IMR-90 (cell line): ENCODE measurements around the gene FTO. TPM values are rescaled to one million over a fixed set of nuclear protein-coding genes. Genes with fewer than 3 reads are reported as not detected.

Source experiments
- ATAC-seq: fragments of 200-7000 bp; cut with Tn5 transposase; 2 replicates; pipeline ENCODE4 v1.9.1; 2020; ENCODE audit warnings: low read depth, mild to moderate bottlenecking, moderate library complexity
- BruUV-seq: library from RNA; stranded (reverse); fragments of 400-500 nt; replicated peaks from 2 replicates; lab custom pipeline; 2021; lab: Mats Ljungman, UMichigan
- CTCF ChIA-PET: fragments of 300-600 bp; formaldehyde crosslinking; extraction: SDS; loops from one replicate; lab custom pipeline; 2021; ENCODE audit warnings: antibody characterized with exemption; lab: Yijun Ruan, JAX
- POLR2A ChIA-PET: fragments of 300-600 bp; sonication (Branson Sonifier 250); formaldehyde crosslinking; loops from one replicate; lab custom pipeline; 2022; ENCODE audit warnings: antibody characterized with exemption; ENCODE audit not compliant: unreplicated experiment; lab: Charles Lee
- DNase-seq: peaks from one replicate; pipeline ENCODE4 v3.0.0; 2013
- H2AFZ ChIP-seq: replicated peaks from 2 replicates; pipeline ENCODE3; 2013; ENCODE audit warnings: low read length, mild to moderate bottlenecking; ENCODE audit not compliant: poor library complexity
- H2AK5ac ChIP-seq: 2 replicates; pipeline ENCODE4 v1.6.1; 2013; ENCODE audit warnings: low read depth, low read length, inconsistent platforms
- H2AK9ac ChIP-seq: replicated peaks from 2 replicates; pipeline ENCODE3; 2013; ENCODE audit warnings: mild to moderate bottlenecking, low read depth, low read length, moderate library complexity; ENCODE audit not compliant: poor library complexity
- H2BK120ac ChIP-seq: 2 replicates; pipeline ENCODE4 v1.6.1; 2013; ENCODE audit warnings: low read depth, low read length, inconsistent platforms
- H2BK15ac ChIP-seq: 3 replicates; pipeline ENCODE4 v1.6.1; 2013; ENCODE audit warnings: low read depth, low read length, inconsistent platforms
- H2BK20ac ChIP-seq: 2 replicates; pipeline ENCODE4 v1.6.1; 2013; ENCODE audit warnings: low read depth, mild to moderate bottlenecking, inconsistent platforms, low read length, moderate library complexity
- H2BK5ac ChIP-seq: 2 replicates; pipeline ENCODE4 v1.6.1; 2013; ENCODE audit warnings: mild to moderate bottlenecking, low read depth, low read length, inconsistent platforms; ENCODE audit not compliant: poor library complexity, severe bottlenecking
- H3K14ac ChIP-seq: replicated peaks from 2 replicates; pipeline ENCODE4 v1.6.1; 2013; ENCODE audit warnings: low read depth, low read length, inconsistent platforms
- H3K18ac ChIP-seq: 2 replicates; pipeline ENCODE4 v1.6.1; 2013; ENCODE audit warnings: low read depth, low read length, control low read depth
- H3K23ac ChIP-seq: 2 replicates; pipeline ENCODE4 v1.6.1; 2013; ENCODE audit warnings: low read depth, low read length, inconsistent platforms
- H3K27ac ChIP-seq: 2 replicates; pipeline ENCODE4 v1.5.1; 2013; ENCODE audit warnings: mild to moderate bottlenecking, control low read depth, low read length; ENCODE audit not compliant: insufficient read depth
- H3K27me3 ChIP-seq: 2 replicates; pipeline ENCODE4 v1.6.1; 2013; ENCODE audit warnings: low read length; ENCODE audit not compliant: control insufficient read depth, insufficient read depth
- H3K36me3 ChIP-seq: 2 replicates; pipeline ENCODE4 v1.6.1; 2013; ENCODE audit warnings: low read length, mixed read lengths; ENCODE audit not compliant: control insufficient read depth, insufficient read depth
- H3K4ac ChIP-seq: 2 replicates; pipeline ENCODE4 v1.6.1; 2013; ENCODE audit warnings: low read depth, low read length, inconsistent platforms
- H3K4me1 ChIP-seq: 2 replicates; pipeline ENCODE4 v1.6.1; 2013; ENCODE audit warnings: low read length, mixed read lengths; ENCODE audit not compliant: control insufficient read depth, insufficient read depth
- H3K4me2 ChIP-seq: 2 replicates; pipeline ENCODE4 v1.6.1; 2013; ENCODE audit warnings: low read depth, mild to moderate bottlenecking, control low read depth, low read length, moderate library complexity
- H3K4me3 ChIP-seq: 2 replicates; pipeline ENCODE4 v1.5.1; 2013; ENCODE audit warnings: low read depth, mild to moderate bottlenecking, control low read depth, low read length, moderate library complexity; ENCODE audit not compliant: insufficient read depth
- H3K56ac ChIP-seq: 2 replicates; pipeline ENCODE4 v1.6.1; 2013; ENCODE audit warnings: low read length, inconsistent platforms; ENCODE audit not compliant: insufficient read depth; ENCODE audit errors: extremely low read depth
- H3K79me1 ChIP-seq, 2 experiments: 2 replicates each; pipeline ENCODE4 v1.6.1; 2013; ENCODE audit warnings: low read length in 2 of 2, inconsistent platforms in 1 of 2, low read depth in 1 of 2
- H3K9ac ChIP-seq: 2 replicates; pipeline ENCODE4 v1.6.1; 2013; ENCODE audit warnings: low read depth, low read length, control low read depth
- H3K9me1 ChIP-seq: 2 replicates; pipeline ENCODE4 v1.6.1; 2013; ENCODE audit warnings: low read length, inconsistent platforms; ENCODE audit not compliant: insufficient read depth
- H3K9me3 ChIP-seq: 2 replicates; pipeline ENCODE4 v1.6.1; 2013; ENCODE audit warnings: low read length; ENCODE audit not compliant: control insufficient read depth, insufficient read depth
- H4K20me1 ChIP-seq: 2 replicates; pipeline ENCODE4 v1.6.1; 2013; ENCODE audit warnings: low read length, inconsistent platforms; ENCODE audit not compliant: insufficient read depth
- H4K5ac ChIP-seq: 2 replicates; pipeline ENCODE4 v1.6.1; 2013; ENCODE audit warnings: mild to moderate bottlenecking, low read depth, low read length, control low read depth
- H4K8ac ChIP-seq, 2 experiments: 2 replicates each; pipeline ENCODE4 v1.6.1; 2013; ENCODE audit warnings: low read depth in 2 of 2, low read length in 2 of 2, control low read depth in 1 of 2, inconsistent platforms in 1 of 2
- H4K91ac ChIP-seq: 2 replicates; pipeline ENCODE4 v1.6.1; 2013; ENCODE audit warnings: low read depth, low read length, inconsistent platforms; ENCODE audit not compliant: insufficient read depth
- BHLHE40 ChIP-seq: fragments of 150-350 bp; IDR thresholded peaks from 2 replicates; pipeline ENCODE4 v1.6.1; 2016; ENCODE audit warnings: mild to moderate bottlenecking, low read depth, low read length
- CEBPB ChIP-seq: IDR thresholded peaks from 2 replicates; pipeline ENCODE4 v1.6.1; 2012; ENCODE audit warnings: low read depth, low read length, improper control_type of control experiment
- FOS ChIP-seq: fragments of 150-350 bp; IDR thresholded peaks from 2 replicates; pipeline ENCODE4 v1.6.1; 2016; ENCODE audit warnings: low read depth, low read length
- MAFK ChIP-seq: IDR thresholded peaks from 2 replicates; pipeline ENCODE4 v1.6.1; 2012; ENCODE audit warnings: low read depth, low read length, improper control_type of control experiment
- MAZ ChIP-seq: IDR thresholded peaks from 2 replicates; pipeline ENCODE4 v1.6.1; 2012; ENCODE audit warnings: low read depth, mild to moderate bottlenecking, low read length, improper control_type of control experiment, moderate library complexity, borderline replicate concordance
- MXI1 ChIP-seq: IDR thresholded peaks from 2 replicates; pipeline ENCODE4 v1.6.1; 2012; ENCODE audit warnings: low read depth, mild to moderate bottlenecking, low read length, moderate library complexity, borderline replicate concordance
- NFE2L2 ChIP-seq: fragments of 150-350 bp; IDR thresholded peaks from 2 replicates; pipeline ENCODE4 v1.6.1; 2016; ENCODE audit warnings: low read depth, mild to moderate bottlenecking, low read length
- POLR2A ChIP-seq: IDR thresholded peaks from 2 replicates; pipeline ENCODE4 v1.6.1; 2012; ENCODE audit warnings: mild to moderate bottlenecking, low read depth, low read length
- RAD21 ChIP-seq: IDR thresholded peaks from 2 replicates; pipeline ENCODE4 v1.6.1; 2012; ENCODE audit warnings: low read length, improper control_type of control experiment
- RCOR1 ChIP-seq: IDR thresholded peaks from 2 replicates; pipeline ENCODE4 v1.6.1; 2012; ENCODE audit warnings: mild to moderate bottlenecking, low read length, improper control_type of control experiment; ENCODE audit not compliant: insufficient replicate concordance
- RFX5 ChIP-seq: IDR thresholded peaks from 2 replicates; pipeline ENCODE4 v1.8.0; 2012; ENCODE audit warnings: low read depth, mild to moderate bottlenecking, low read length, moderate library complexity
- SMC3 ChIP-seq: fragments of 150-350 bp; IDR thresholded peaks from 2 replicates; pipeline ENCODE4 v1.6.1; 2016; ENCODE audit warnings: low read depth, mild to moderate bottlenecking, antibody characterized with exemption, low read length, moderate library complexity
- WGBS, 2 experiments: methylation state at CpG; one replicate each; pipeline versions ENCODE4 v1.1.5 to v1.1.7; 2013; ENCODE audit warnings: missing lambda C conversion rate in 2 of 2; ENCODE audit not compliant: insufficient read length in 1 of 2; ENCODE audit errors: extremely low coverage in 2 of 2; 5-methylcytosine and 5-hydroxymethylcytosine counted together
- dilution Hi-C: fragments of 300-500 bp; cut with HindIII; formaldehyde crosslinking; loops from one replicate; pipeline ENCODE4 v1.14.3; 2018; ENCODE audit warnings: low sequenced_read_pairs; ENCODE audit not compliant: unreplicated experiment
- in situ Hi-C: fragments of 300-500 bp; cut with MboI; formaldehyde crosslinking; loops from 3 replicates; pipeline ENCODE4 v1.14.3; 2019; ENCODE audit warnings: low sequenced_read_pairs, inconsistent platforms, mixed read lengths
- intact Hi-C: fragments of 100-400 bp; cut with micrococcal nuclease; formaldehyde crosslinking; loops from 2 replicates; pipeline ENCODE4 v1.10.0; 2022
- polyA plus RNA-seq, 3 experiments: library from polyadenylated mRNA; depleted of rRNA; stranded (reverse); fragments of >200 nt; gene quantifications; 2 replicates each; pipeline ENCODE4 v1.2.3, GENCODE V29; 2012; ENCODE audit warnings: low replicate concordance in 1 of 3
- total RNA-seq: library from RNA; depleted of rRNA; stranded (reverse); fragments of >200 nt; gene quantifications from 2 replicates; pipeline ENCODE4 v1.2.3, GENCODE V29; 2012
- TF ChIP-seq, protein P1 (sequence below): fragments of 150-350 bp; IDR thresholded peaks from 2 replicates; pipeline ENCODE4 v1.6.1; 2017; ENCODE audit warnings: mild to moderate bottlenecking, antibody characterized with exemption, low read length, low read depth
- TF ChIP-seq, protein P2 (sequence below): fragments of 150-350 bp; IDR thresholded peaks from 2 replicates; pipeline ENCODE4 v1.6.1; 2016; ENCODE audit warnings: low read depth, mild to moderate bottlenecking, low read length, moderate library complexity, borderline replicate concordance

FTO gene
- total and polyA plus RNA-seq, 2 of the 4 experiments (the other 2 are of a cell fraction), result 70.3 to 132 TPM

DNA sequence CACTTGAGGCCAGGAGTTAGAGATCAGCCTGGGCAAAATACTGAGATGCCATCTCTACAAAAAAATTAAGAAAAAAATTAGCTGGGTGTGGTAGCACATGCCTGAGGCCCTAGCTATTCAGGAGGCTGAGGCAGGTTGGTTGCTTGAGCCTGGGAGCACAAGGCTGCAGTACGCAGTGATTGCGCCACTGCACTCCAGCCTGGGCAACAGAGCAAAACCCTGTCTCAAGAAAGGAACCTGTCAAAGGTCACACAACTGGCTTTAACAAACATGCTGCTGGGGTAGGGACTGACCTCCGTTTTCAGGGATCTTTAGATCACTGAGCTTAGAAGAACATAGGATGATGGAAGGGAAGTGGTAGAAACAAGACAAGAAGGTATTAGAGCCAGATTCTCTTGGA is 487.6 kb downstream of the FTO start:
- Histone ChIP-seq H2BK120ac (no peak overlapping the region), H3K4me3 (no peak overlapping the region), H3K14ac (no peak overlapping the region), H3K9ac (no peak overlapping the region), H3K36me3 (no peaks in the 10 kb centered on the region), H2BK15ac (no peak overlapping the region), H3K27ac (no peak overlapping the region), H4K91ac (no peak overlapping the region), H3K79me1 (no peaks in the 10 kb centered on the region), H4K5ac (no peak overlapping the region), H3K23ac (no peak overlapping the region), H3K9me3 (no peaks in the 10 kb centered on the region; the same call in 1 of the 2 replicates), H3K56ac (no peak overlapping the region), H3K4me1 (no peaks in the 10 kb centered on the region), H2BK5ac (no peak overlapping the region), H2AK5ac (no peak overlapping the region), H2AK9ac (no peak overlapping the region), H4K8ac (no peak overlapping the region), H3K9me1 (no peaks in the 10 kb centered on the region), H2AFZ (no peak overlapping the region), H3K4me2 (no peak overlapping the region), H3K4ac (no peak overlapping the region), H3K18ac (no peak overlapping the region), H3K27me3 (peaks cover 10% of the 10 kb centered on the region), H4K20me1 (no peaks in the 10 kb centered on the region), H2BK20ac (no peak overlapping the region)
- ATAC-seq, result no peak
- ChIA-PET CTCF (no interaction called here), POLR2A (no interaction called here)
- in situ Hi-C loops (no loop called here), dilution Hi-C loops (no loop called here), intact Hi-C loops (loop anchor here (5.0 kb wide), 1 partner anchor 299 kb away; no protein-coding TSS in a partner anchor)
- no CpG with 5 or more reads among the region's 3 CpGs for WGBS, 2 experiments
- TF ChIP-seq, protein P1, sequence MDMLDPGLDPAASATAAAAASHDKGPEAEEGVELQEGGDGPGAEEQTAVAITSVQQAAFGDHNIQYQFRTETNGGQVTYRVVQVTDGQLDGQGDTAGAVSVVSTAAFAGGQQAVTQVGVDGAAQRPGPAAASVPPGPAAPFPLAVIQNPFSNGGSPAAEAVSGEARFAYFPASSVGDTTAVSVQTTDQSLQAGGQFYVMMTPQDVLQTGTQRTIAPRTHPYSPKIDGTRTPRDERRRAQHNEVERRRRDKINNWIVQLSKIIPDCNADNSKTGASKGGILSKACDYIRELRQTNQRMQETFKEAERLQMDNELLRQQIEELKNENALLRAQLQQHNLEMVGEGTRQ, result no peak
- TF ChIP-seq FOS, result no peak
- no peak for TF ChIP-seq NFE2L2
- TF ChIP-seq MAZ, result no peak
- no peak for TF ChIP-seq MXI1
- TF ChIP-seq SMC3, result no peak
- TF ChIP-seq RAD21, result no peak
- no peak for TF ChIP-seq RFX5
- no peak for TF ChIP-seq CEBPB
- TF ChIP-seq, protein P2, sequence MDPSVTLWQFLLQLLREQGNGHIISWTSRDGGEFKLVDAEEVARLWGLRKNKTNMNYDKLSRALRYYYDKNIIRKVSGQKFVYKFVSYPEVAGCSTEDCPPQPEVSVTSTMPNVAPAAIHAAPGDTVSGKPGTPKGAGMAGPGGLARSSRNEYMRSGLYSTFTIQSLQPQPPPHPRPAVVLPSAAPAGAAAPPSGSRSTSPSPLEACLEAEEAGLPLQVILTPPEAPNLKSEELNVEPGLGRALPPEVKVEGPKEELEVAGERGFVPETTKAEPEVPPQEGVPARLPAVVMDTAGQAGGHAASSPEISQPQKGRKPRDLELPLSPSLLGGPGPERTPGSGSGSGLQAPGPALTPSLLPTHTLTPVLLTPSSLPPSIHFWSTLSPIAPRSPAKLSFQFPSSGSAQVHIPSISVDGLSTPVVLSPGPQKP, result no peak
- TF ChIP-seq RCOR1, result no peak
- TF ChIP-seq POLR2A, result no peak
- TF ChIP-seq MAFK, result no peak
- no peak for TF ChIP-seq BHLHE40
- no TSS peak for BruUV-seq
- no peak for DNase-seq
